SK-N-SH (cell line): ENCODE results near the gene PFKFB2. TPM values are rescaled to one million over a fixed set of nuclear protein-coding genes. Genes with fewer than 3 reads are reported as not detected.
A peak's percentile ranks its signal among the peaks of the same experiment; 100 is the strongest.
"Not testable (repeated sequence)": the region's sequence is repeated elsewhere in the genome, so short reads cannot be mapped to it uniquely, and the experiment has no call there.

ENCODE experiments used
- CTCF ChIA-PET: fragments of 300-600, 350-600 bp; formaldehyde crosslinking; extraction: SDS; loops from one replicate; lab custom pipeline; 2021; lab: Yijun Ruan, JAX
- POLR2A ChIA-PET: fragments of 350-600 bp; sonication (Branson Sonifier 250); formaldehyde crosslinking; extraction: SDS; loops from one replicate; lab custom pipeline; 2020; ENCODE audit warnings: antibody characterized with exemption, inconsistent platforms; lab: Yijun Ruan, JAX
- DNase-seq: peaks from one replicate; pipeline ENCODE4 v3.0.0; 2012
- H2AFZ ChIP-seq: fragments of 200-600 bp; sonication (generic); 2 replicates; pipeline ENCODE4 v1.8.1; 2016; ENCODE audit warnings: antibody characterized with exemption, mild to moderate bottlenecking, low read depth
- H3F3A ChIP-seq: fragments of 200-600 bp; sonication (generic); replicated peaks from 2 replicates; pipeline ENCODE3; 2016; ENCODE audit warnings: antibody characterized with exemption, mild to moderate bottlenecking; ENCODE audit not compliant: insufficient read depth
- H3K27ac ChIP-seq, 2 experiments: fragments of 200-500 bp in 1 of 2; fragments of 200-600 bp in 1 of 2; sonication (Bioruptor generic) in 1 of 2; sonication (generic), shearing (Covaris generic) in 1 of 2; 2 replicates each; pipeline versions ENCODE4 v1.5.1 to v1.6.1; 2014 to 2016; ENCODE audit warnings: low read depth in 2 of 2, inconsistent platforms in 1 of 2, low read length in 1 of 2, mild to moderate bottlenecking in 1 of 2, mixed read lengths in 1 of 2
- H3K27me3 ChIP-seq: fragments of 200-600 bp; sonication (generic), shearing (Covaris generic); 2 replicates; pipeline ENCODE4 v1.6.1; 2016; ENCODE audit warnings: mixed run types; ENCODE audit not compliant: insufficient read depth
- H3K36me3 ChIP-seq, 2 experiments: fragments of 200-500 bp in 1 of 2; fragments of 200-600 bp in 1 of 2; sonication (Bioruptor generic) in 1 of 2; sonication (generic) in 1 of 2; replicated peaks in 1 of 2; 2 replicates each; pipeline versions ENCODE3 to v1.5.1; 2014 to 2016; ENCODE audit warnings: low read length in 1 of 2, mild to moderate bottlenecking in 1 of 2; ENCODE audit not compliant: insufficient read depth in 2 of 2, control insufficient read depth in 1 of 2
- H3K4me1 ChIP-seq, 2 experiments: fragments of 200-500 bp in 1 of 2; fragments of 200-600 bp in 1 of 2; sonication (Bioruptor generic) in 1 of 2; sonication (generic), shearing (Covaris generic) in 1 of 2; 2 replicates each; pipeline versions ENCODE4 v1.5.1 to v1.6.1; 2014 to 2016; ENCODE audit warnings: low read depth in 1 of 2, low read length in 1 of 2, mixed run types in 1 of 2; ENCODE audit not compliant: insufficient read depth in 2 of 2, control insufficient read depth in 1 of 2
- H3K4me2 ChIP-seq: fragments of 200-600 bp; sonication (generic), shearing (Covaris generic); 2 replicates; pipeline ENCODE4 v1.6.1; 2017; ENCODE audit warnings: mixed run types
- H3K4me3 ChIP-seq, 2 experiments: fragments of 200-500 bp in 1 of 2; fragments of 200-600 bp in 1 of 2; sonication (Bioruptor generic) in 1 of 2; sonication (generic), shearing (Covaris generic) in 1 of 2; 2 replicates each; pipeline versions ENCODE4 v1.5.1 to v1.8.1; 2014 to 2016; ENCODE audit warnings: low read depth in 2 of 2, inconsistent platforms in 1 of 2, low read length in 1 of 2, mild to moderate bottlenecking in 1 of 2, mixed read lengths in 1 of 2, moderate library complexity in 1 of 2
- H3K79me2 ChIP-seq: fragments of 200-600 bp; sonication (generic); 2 replicates; pipeline ENCODE4 v1.8.1; 2017; ENCODE audit warnings: mild to moderate bottlenecking; ENCODE audit not compliant: insufficient read depth
- H3K9ac ChIP-seq: fragments of 200-600 bp; sonication (generic); 2 replicates; pipeline ENCODE4 v1.6.1; 2017; ENCODE audit warnings: mixed run types
- H3K9me2 ChIP-seq: fragments of 200-600 bp; sonication (generic); 2 replicates; pipeline ENCODE4 v1.6.1; 2017; ENCODE audit warnings: mixed run types
- H3K9me3 ChIP-seq: fragments of 200-600 bp; sonication (generic); 2 replicates; pipeline ENCODE4 v1.6.1; 2017; ENCODE audit warnings: mixed run types, mild to moderate bottlenecking, moderate library complexity
- H4K20me1 ChIP-seq: fragments of 200-600 bp; sonication (generic); 2 replicates; pipeline ENCODE4 v1.6.1; 2017; ENCODE audit warnings: mild to moderate bottlenecking, mixed run types; ENCODE audit not compliant: insufficient read depth
- ELF1 ChIP-seq: IDR thresholded peaks from 2 replicates; pipeline ENCODE4 v1.4.0; 2012
- EZH2phosphoT487 ChIP-seq: fragments of 200-600 bp; sonication (generic); IDR thresholded peaks from 2 replicates; pipeline ENCODE4 v1.6.1; 2017; ENCODE audit warnings: low read depth, mixed run types, mild to moderate bottlenecking, antibody characterized with exemption, moderate library complexity, borderline replicate concordance
- FOXM1 ChIP-seq: IDR thresholded peaks from 2 replicates; pipeline ENCODE4 v1.4.0; 2012; ENCODE audit warnings: low read depth, mild to moderate bottlenecking
- GABPA ChIP-seq: IDR thresholded peaks from 2 replicates; pipeline ENCODE4 v1.4.0; 2012; ENCODE audit warnings: low read depth, mild to moderate bottlenecking
- IRF3 ChIP-seq: fragments of 150-350 bp; IDR thresholded peaks from 2 replicates; pipeline ENCODE4 v1.6.1; 2016; ENCODE audit warnings: mild to moderate bottlenecking, low read depth, low read length
- JUND ChIP-seq: IDR thresholded peaks from 2 replicates; pipeline ENCODE4 v1.4.0; 2012
- MAX ChIP-seq: IDR thresholded peaks from 2 replicates; pipeline ENCODE4 v1.4.0; 2012; ENCODE audit warnings: low read depth
- MEF2A ChIP-seq: IDR thresholded peaks from 2 replicates; pipeline ENCODE4 v1.4.0; 2012; ENCODE audit warnings: low read depth, borderline replicate concordance
- NFIC ChIP-seq: IDR thresholded peaks from 2 replicates; pipeline ENCODE4 v1.4.0; 2012; ENCODE audit warnings: borderline replicate concordance
- NRF1 ChIP-seq: IDR thresholded peaks from 2 replicates; pipeline ENCODE4 v1.6.1; 2012; ENCODE audit warnings: low read depth, mild to moderate bottlenecking, low read length
- POLR2AphosphoS5 ChIP-seq: IDR thresholded peaks from 2 replicates; pipeline ENCODE4 v1.6.1; 2012; ENCODE audit warnings: low read depth, low read length
- RAD21 ChIP-seq: IDR thresholded peaks from 2 replicates; pipeline ENCODE4 v1.6.1; 2012; ENCODE audit warnings: mild to moderate bottlenecking, low read length
- RCOR1 ChIP-seq: fragments of 150-350 bp; IDR thresholded peaks from 2 replicates; pipeline ENCODE4 v1.6.1; 2017; ENCODE audit warnings: antibody characterized with exemption, low read length
- REST ChIP-seq: IDR thresholded peaks from 2 replicates; pipeline ENCODE4 v1.6.1; 2012; ENCODE audit warnings: mild to moderate bottlenecking, low read depth, low read length, moderate library complexity
- RFX5 ChIP-seq: IDR thresholded peaks from 2 replicates; pipeline ENCODE4 v1.6.1; 2012; ENCODE audit warnings: mild to moderate bottlenecking, improper control_type of control experiment, low read length
- RXRA ChIP-seq: IDR thresholded peaks from 2 replicates; pipeline ENCODE4 v1.4.0; 2012; ENCODE audit warnings: low read depth, mild to moderate bottlenecking, borderline replicate concordance
- SMC3 ChIP-seq: IDR thresholded peaks from 2 replicates; pipeline ENCODE4 v1.6.1; 2012; ENCODE audit warnings: low read depth, low read length, improper control_type of control experiment
- TEAD4 ChIP-seq: IDR thresholded peaks from 2 replicates; pipeline ENCODE4 v1.4.0; 2012; ENCODE audit warnings: mild to moderate bottlenecking, borderline replicate concordance; ENCODE audit not compliant: insufficient read depth
- YY1 ChIP-seq: IDR thresholded peaks from 2 replicates; pipeline ENCODE4 v1.4.0; 2012; ENCODE audit warnings: low read depth, mild to moderate bottlenecking
- ZBTB33 ChIP-seq: IDR thresholded peaks from 2 replicates; pipeline ENCODE4 v1.4.0; 2012; ENCODE audit warnings: low read depth, borderline replicate concordance
- WGBS: methylation state at CpG from one replicate; pipeline ENCODE4 v1.1.6; 2017; ENCODE audit warnings: low lambda C conversion rate; 5-methylcytosine and 5-hydroxymethylcytosine counted together
- polyA plus RNA-seq, 3 experiments: library from polyadenylated mRNA; depleted of rRNA; stranded (reverse); fragments of >200 nt; gene quantifications; 2 replicates each; pipeline ENCODE4 v1.2.3, GENCODE V29; 2012

PFKFB2 gene
- polyA plus RNA-seq, 1 of the 3 experiments (the other 2 are of a cell fraction), result 1.8 TPM

- no peaks in the 10 kb centered on the region for H3K27me3 ChIP-seq
- WGBS, result 65% methylated on average over 3 of the region's 3 CpGs
- no peaks in the 10 kb centered on the region; the same call in 1 of the 2 replicates for H4K20me1 ChIP-seq
- POLR2A ChIA-PET, result no interaction called here
- DNase-seq, result no peak
- H3K4me1 ChIP-seq, result no peaks in the 10 kb centered on the region; a peak in 1 of 4 replicates
- no peak overlapping the region for H3K4me3 ChIP-seq
- CTCF ChIA-PET, result interaction anchor here (1.0 kb wide), 1 partner anchor 38 kb away, joined by 3 read pairs; no protein-coding TSS in a partner anchor
- no peaks in the 10 kb centered on the region for H3K9me3 ChIP-seq
- no peaks in the 10 kb centered on the region for H3F3A ChIP-seq
- H3K9ac ChIP-seq, result no peak overlapping the region
- no peaks in the 10 kb centered on the region for H3K9me2 ChIP-seq
- H2AFZ ChIP-seq, result no peak overlapping the region; the same call in 1 of the 2 replicates
- H3K4me2 ChIP-seq, result no peak overlapping the region
- no peak for TF ChIP-seq TEAD4
- TF ChIP-seq RFX5, result no peak
- no peak for TF ChIP-seq YY1
- TF ChIP-seq MAX, result no peak
- TF ChIP-seq SMC3, result no peak
- no peak for TF ChIP-seq POLR2AphosphoS5
- no peak for TF ChIP-seq NFIC
- no peak for TF ChIP-seq RCOR1
- no peak for TF ChIP-seq JUND
- TF ChIP-seq ELF1, result no peak
- TF ChIP-seq REST, result no peak
- no peak for TF ChIP-seq NRF1
- TF ChIP-seq ZBTB33, result no peak
- no peak for TF ChIP-seq GABPA
- no peak for TF ChIP-seq RXRA
- TF ChIP-seq IRF3, result no peak
- no peak for TF ChIP-seq RAD21
- no peak for TF ChIP-seq FOXM1
- no peak for TF ChIP-seq MEF2A
- no peak for TF ChIP-seq EZH2phosphoT487
- H3K36me3 ChIP-seq, result peaks cover 12% of the 10 kb centered on the region in 2 experiments
- peaks cover 6% of the 10 kb centered on the region for H3K79me2 ChIP-seq
- peak overlapping the region; percentile 8 to 68; a peak in 1 of 4 replicates for H3K27ac ChIP-seq
Measured at GRCh38 chr1:207040181-207040533, 12.9 kb upstream of the PFKFB2 start.

GRCh38 chr1:207041397-207041796 is 11.7 kb upstream of the PFKFB2 start:
- H2AFZ ChIP-seq, H3K27ac ChIP-seq, DNase-seq, H3K4me1 ChIP-seq, H3K27me3 ChIP-seq, H3K4me3 ChIP-seq, H3K9me3 ChIP-seq, H3K9ac ChIP-seq, H4K20me1 ChIP-seq, H3K9me2 ChIP-seq, POLR2A ChIA-PET, H3K4me2 ChIP-seq, H3F3A ChIP-seq: not testable (repeated sequence)
- CTCF ChIA-PET, result interaction anchor here (1.0 kb wide), 1 partner anchor 12 kb away, joined by 3 read pairs; the partner anchor contains the start of gene PFKFB2
- peaks cover 21 to 23% of the 10 kb centered on the region in 2 experiments for H3K36me3 ChIP-seq
- WGBS, result 79% methylated on average over 2 of the region's 2 CpGs
- H3K79me2 ChIP-seq, result peaks cover 19% of the 10 kb centered on the region
